AG09309 (cell line): Measurements from ENCODE around the gene ANKRD31.
"Not testable (repeated sequence)": the region's sequence is repeated elsewhere in the genome, so short reads cannot be mapped to it uniquely, and the experiment has no call there.

Experiments
- DNase-seq: peaks from one replicate; pipeline ENCODE4 v3.0.0-alpha.2; 2010; ENCODE audit warnings: low read depth
- H3K4me3 ChIP-seq: 2 replicates; pipeline ENCODE4 v1.5.1; 2011; ENCODE audit warnings: mild to moderate bottlenecking, low read depth, low read length, moderate library complexity; ENCODE audit not compliant: control insufficient read depth
- CTCF ChIP-seq: IDR thresholded peaks from 2 replicates; pipeline ENCODE4 v1.5.1; 2011; ENCODE audit warnings: mild to moderate bottlenecking, low read depth, low read length, inconsistent platforms; ENCODE audit not compliant: insufficient read depth, control insufficient read depth; ENCODE audit errors: missing control alignments

The ANKRD31 gene

GRCh38 chr5:75089662-75090061 is 147.0 kb downstream of the ANKRD31 start:
- H3K4me3 ChIP-seq: no peak overlapping the region
- TF ChIP-seq CTCF: no peak
- DNase-seq: no peak

GRCh38 chr5:75089137-75089536 is 147.5 kb downstream of the ANKRD31 start:
- TF ChIP-seq CTCF: no peak
- no peak overlapping the region for H3K4me3 ChIP-seq
- no peak for DNase-seq

GRCh38 chr5:75088648-75089047 is 148.0 kb downstream of the ANKRD31 start:
- no peak for TF ChIP-seq CTCF
- DNase-seq: no peak
- H3K4me3 ChIP-seq: no peak overlapping the region

- no peak for TF ChIP-seq CTCF
- no peak overlapping the region for H3K4me3 ChIP-seq
- no peak for DNase-seq
Measured at GRCh38 chr5:75081510-75081909, 155.2 kb downstream of the ANKRD31 start.

- DNase-seq: not testable (repeated sequence)
Measured at GRCh38 chr5:75079346-75079745, 157.3 kb downstream of the ANKRD31 start.

GRCh38 chr5:75078027-75078426 is 158.7 kb downstream of the ANKRD31 start:
- H3K4me3 ChIP-seq: no peak overlapping the region
- DNase-seq: no peak
- TF ChIP-seq CTCF: no peak

More at GRCh38 chr5:75079346-75079745, 157.3 kb downstream of the ANKRD31 start:
- not testable (repeated sequence) for H3K4me3 ChIP-seq

- DNase-seq: no peak
- no peak overlapping the region for H3K4me3 ChIP-seq
- TF ChIP-seq CTCF: no peak
Measured at GRCh38 chr5:75072061-75072460, 164.6 kb downstream of the ANKRD31 start.

GRCh38 chr5:75071100-75071499 is 165.6 kb downstream of the ANKRD31 start:
- no peak for DNase-seq
- no peak overlapping the region for H3K4me3 ChIP-seq
- TF ChIP-seq CTCF: no peak
